MM.1S (cell line): ENCODE measurements around the gene POLR3G.

ENCODE experiments used
- DNase-seq: peaks from one replicate; pipeline ENCODE4 v3.0.0-alpha.2; 2015
- H2AFZ ChIP-seq: fragments of 300-600 bp; sonication (generic); 2 replicates; pipeline ENCODE4 v1.6.0; 2016; ENCODE audit warnings: antibody characterized with exemption, low read length
- H3F3A ChIP-seq: fragments of 300-600 bp; sonication (generic); 2 replicates; pipeline ENCODE4 v1.6.1; 2016; ENCODE audit warnings: mild to moderate bottlenecking, antibody characterized with exemption, low read length, moderate library complexity, mixed read lengths; ENCODE audit not compliant: insufficient read depth
- H3K27ac ChIP-seq: fragments of 300-600 bp; sonication (generic); 2 replicates; pipeline ENCODE4 v1.5.1; 2016; ENCODE audit warnings: mild to moderate bottlenecking, low read length
- H3K27me3 ChIP-seq: fragments of 300-600 bp; sonication (generic); replicated peaks from 2 replicates; pipeline ENCODE4 v1.6.0; 2016; ENCODE audit warnings: low read length; ENCODE audit not compliant: insufficient read depth
- H3K36me3 ChIP-seq: fragments of 300-600 bp; sonication (generic); replicated peaks from 2 replicates; pipeline ENCODE4 v1.6.1; 2016; ENCODE audit warnings: mild to moderate bottlenecking, low read length, mixed read lengths; ENCODE audit not compliant: insufficient read depth
- H3K4me1 ChIP-seq: fragments of 300-600 bp; sonication (generic); 2 replicates; pipeline ENCODE4 v1.6.1; 2016; ENCODE audit warnings: low read length, mixed read lengths
- H3K4me2 ChIP-seq: fragments of 300-600 bp; sonication (generic); 2 replicates; pipeline ENCODE4 v1.6.0; 2016; ENCODE audit warnings: low read depth, low read length
- H3K4me3 ChIP-seq: fragments of 300-600 bp; sonication (generic); 2 replicates; pipeline ENCODE4 v1.5.1; 2016; ENCODE audit warnings: low read length, mixed read lengths
- H3K79me2 ChIP-seq: fragments of 300-600 bp; sonication (generic); 2 replicates; pipeline ENCODE4 v1.6.1; 2016; ENCODE audit warnings: mixed run types, low read length, mixed read lengths
- H3K9ac ChIP-seq: fragments of 300-600 bp; sonication (generic); 2 replicates; pipeline ENCODE4 v1.6.1; 2016; ENCODE audit warnings: low read length, mixed read lengths
- H3K9me2 ChIP-seq: fragments of 300-600 bp; sonication (generic); replicated peaks from 2 replicates; pipeline ENCODE4 v1.6.1; 2016; ENCODE audit warnings: mild to moderate bottlenecking, low read length, mixed read lengths; ENCODE audit not compliant: insufficient read depth
- H3K9me3 ChIP-seq: fragments of 300-600 bp; sonication (generic); replicated peaks from 2 replicates; pipeline ENCODE4 v1.6.1; 2016; ENCODE audit warnings: mild to moderate bottlenecking, low read length, mixed read lengths; ENCODE audit not compliant: insufficient read depth
- H4K20me1 ChIP-seq: fragments of 300-600 bp; sonication (generic); 2 replicates; pipeline ENCODE4 v1.6.1; 2016; ENCODE audit warnings: mild to moderate bottlenecking, low read length, moderate library complexity, mixed read lengths; ENCODE audit not compliant: insufficient read depth
- CTCF ChIP-seq: fragments of 300-600 bp; sonication (generic); IDR thresholded peaks from 2 replicates; pipeline ENCODE4 v1.5.1; 2016; ENCODE audit warnings: antibody characterized with exemption, low read length, mixed read lengths
- EZH2 ChIP-seq: fragments of 300-600 bp; sonication (generic); optimal IDR thresholded peaks from 2 replicates; pipeline ENCODE3; 2017; ENCODE audit warnings: low read depth, mild to moderate bottlenecking, antibody characterized with exemption, low read length, mixed read lengths
- EZH2phosphoT487 ChIP-seq: fragments of 300-600 bp; sonication (generic); IDR thresholded peaks from 2 replicates; pipeline ENCODE4 v1.6.1; 2018; ENCODE audit warnings: antibody characterized with exemption, low read length

The POLR3G gene

GRCh38 chr5:90553711-90554110, 79.0 kb downstream of the POLR3G start:
- no peaks in the 10 kb centered on the region for H3K27me3 ChIP-seq

GRCh38 chr5:90554358-90555006, 79.8 kb downstream of the POLR3G start:
- no peak for TF ChIP-seq EZH2phosphoT487
- DNase-seq, result no peak
- H3K27ac ChIP-seq, result no peak overlapping the region
- H3K4me3 ChIP-seq, result no peak overlapping the region
- no peaks in the 10 kb centered on the region for H4K20me1 ChIP-seq
- no peaks in the 10 kb centered on the region for H3K9me2 ChIP-seq
- no peak overlapping the region for H3K4me2 ChIP-seq
- H3F3A ChIP-seq, result no peaks in the 10 kb centered on the region
- no peak overlapping the region for H2AFZ ChIP-seq
- no peak overlapping the region for H3K9ac ChIP-seq
- no peaks in the 10 kb centered on the region for H3K36me3 ChIP-seq
- no peaks in the 10 kb centered on the region for H3K9me3 ChIP-seq
- H3K4me1 ChIP-seq, result peaks cover 6% of the 10 kb centered on the region; the same call in 1 of the 2 replicates
- H3K27me3 ChIP-seq, result no peaks in the 10 kb centered on the region
- 0 out of 2 replicates have a peak, but pooled peaks cover under 1% of the 10 kb centered on the region for H3K79me2 ChIP-seq

More at GRCh38 chr5:90553711-90554110, 79.0 kb downstream of the POLR3G start:
- Histone ChIP-seq H4K20me1 (no peaks in the 10 kb centered on the region), H3F3A (no peaks in the 10 kb centered on the region), H3K9me3 (no peaks in the 10 kb centered on the region), H3K27ac (no peak overlapping the region), H3K9me2 (no peaks in the 10 kb centered on the region), H3K36me3 (no peaks in the 10 kb centered on the region), H3K4me2 (no peak overlapping the region), H3K79me2 (no peaks in the 10 kb centered on the region), H3K9ac (no peak overlapping the region), H2AFZ (no peak overlapping the region), H3K4me1 (peaks cover 4% of the 10 kb centered on the region; the same call in 1 of the 2 replicates), H3K4me3 (no peak overlapping the region)
- DNase-seq, result no peak
- no peak for TF ChIP-seq CTCF
- TF ChIP-seq EZH2phosphoT487, result no peak
- TF ChIP-seq EZH2, result no peak

GRCh38 chr5:90555666-90556065, 81.0 kb downstream of the POLR3G start:
- H3K4me1 ChIP-seq, result peaks cover 8% of the 10 kb centered on the region; the same call in 1 of the 2 replicates
- H3K36me3 ChIP-seq, result no peaks in the 10 kb centered on the region
- H3K9me3 ChIP-seq, result no peaks in the 10 kb centered on the region
- no peak overlapping the region for H3K27ac ChIP-seq
- TF ChIP-seq EZH2 (no peak), EZH2phosphoT487 (no peak), CTCF (no peak)
- no peaks in the 10 kb centered on the region for H4K20me1 ChIP-seq
- H3K4me2 ChIP-seq, result no peak overlapping the region
- H3K4me3 ChIP-seq, result no peak overlapping the region
- no peaks in the 10 kb centered on the region for H3F3A ChIP-seq
- no peaks in the 10 kb centered on the region for H3K27me3 ChIP-seq
- DNase-seq, result no peak
- 0 out of 2 replicates have a peak, but pooled peaks cover 3% of the 10 kb centered on the region for H3K79me2 ChIP-seq
- H3K9ac ChIP-seq, result no peak overlapping the region
- no peaks in the 10 kb centered on the region for H3K9me2 ChIP-seq
- H2AFZ ChIP-seq, result no peak overlapping the region

GRCh38 chr5:90557391-90557790, 82.7 kb downstream of the POLR3G start:
- Histone ChIP-seq H3K79me2 (0 out of 2 replicates have a peak, but pooled peaks cover 3% of the 10 kb centered on the region), H3K27me3 (no peaks in the 10 kb centered on the region), H2AFZ (no peak overlapping the region), H3F3A (no peaks in the 10 kb centered on the region), H3K4me1 (peaks cover 8% of the 10 kb centered on the region; the same call in 1 of the 2 replicates), H3K27ac (no peak overlapping the region), H3K9me3 (no peaks in the 10 kb centered on the region), H3K4me2 (peak overlapping the region; percentile 67; the same call in 1 of the 2 replicates), H3K4me3 (no peak overlapping the region), H3K36me3 (no peaks in the 10 kb centered on the region), H4K20me1 (no peaks in the 10 kb centered on the region), H3K9me2 (no peaks in the 10 kb centered on the region), H3K9ac (no peak overlapping the region)
- no peak for DNase-seq
- TF ChIP-seq EZH2 (no peak), CTCF (no peak), EZH2phosphoT487 (no peak)
